ENCODE data around the gene COA6.

GRCh38 chr1:234373064-234373958, at the start of gene COA6:
- TF ChIP-seq CTCF (IDR thresholded peaks at IDR 0.05 in 2 of 3, conservative IDR thresholded peaks at IDR 0.05 in 1 of 3; ENCODE audit: borderline replicate concordance in 1 of 3, insufficient read depth in 1 of 3, low read depth in 2 of 3, low read length in 2 of 3) (no peak), POLR2A (IDR thresholded peaks at IDR 0.05; ENCODE audit: borderline replicate concordance, extremely low read depth, insufficient read depth, insufficient read length) (peak; percentile 91), SRF (IDR thresholded peaks at IDR 0.05; ENCODE audit: low read depth) (peak; percentile 76; the same call in 1 of the 2 replicates), ATF3 (IDR thresholded peaks at IDR 0.05) (no peak), EZH2 (IDR thresholded peaks at IDR 0.05) (no peak), CEBPB (IDR thresholded peaks at IDR 0.05; ENCODE audit: low read depth) (no peak), EGR1 (IDR thresholded peaks at IDR 0.05; ENCODE audit: low read depth) (peak; percentile 99), YY1 (IDR thresholded peaks at IDR 0.05; ENCODE audit: extremely low read depth, insufficient replicate concordance, low read depth, low read length) (peak; percentile 19), RAD21 (IDR thresholded peaks at IDR 0.05; ENCODE audit: low read depth) (no peak), TCF7L2 (IDR thresholded peaks at IDR 0.05; ENCODE audit: borderline replicate concordance, extremely low read depth, insufficient read depth, insufficient read length) (peak; percentile 64)
- TF ChIP-seq, protein P1, sequence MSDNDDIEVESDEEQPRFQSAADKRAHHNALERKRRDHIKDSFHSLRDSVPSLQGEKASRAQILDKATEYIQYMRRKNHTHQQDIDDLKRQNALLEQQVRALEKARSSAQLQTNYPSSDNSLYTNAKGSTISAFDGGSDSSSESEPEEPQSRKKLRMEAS (IDR thresholded peaks at IDR 0.05), result peak; percentile 95
